HepG2 (cell line): ENCODE results near the gene GSS. TPM values are rescaled to one million over a fixed set of nuclear protein-coding genes. Genes with fewer than 3 reads are reported as not detected.

Experiments used
- HMGXB4 ChIP-seq, 2 experiments: sonication (generic) in 1 of 2; formaldehyde crosslinking in 1 of 2; IDR thresholded peaks; 2 replicates each; pipeline versions ENCODE4 v1.4.0 to v1.6.1; 2018 to 2020; ENCODE audit warnings: missing genetic modification reagents in 2 of 2, borderline replicate concordance in 1 of 2, low read depth in 1 of 2, mild to moderate bottlenecking in 1 of 2, missing biosample characterization in 1 of 2
- RARG ChIP-seq: sonication (generic); formaldehyde crosslinking; IDR thresholded peaks from 2 replicates; pipeline ENCODE4 v1.4.0; 2020; ENCODE audit warnings: low read depth, mild to moderate bottlenecking, missing genetic modification reagents
- SKI ChIP-seq: fragments of 450-650 bp; IDR thresholded peaks from one replicate; pipeline ENCODE4 v1.6.1; 2018; ENCODE audit warnings: mild to moderate bottlenecking; ENCODE audit not compliant: partially characterized antibody
- THRA ChIP-seq: sonication (generic); formaldehyde crosslinking; IDR thresholded peaks from 2 replicates; pipeline ENCODE4 v1.4.0; 2020; ENCODE audit warnings: missing genetic modification reagents, borderline replicate concordance
- ZHX2 ChIP-seq, 2 experiments: sonication (generic) in 1 of 2; formaldehyde crosslinking in 1 of 2; IDR thresholded peaks; 2 replicates each; pipeline versions ENCODE4 v1.6.1 to v1.9.0; 2014 to 2022; ENCODE audit warnings: antibody characterized with exemption in 1 of 2, borderline replicate concordance in 1 of 2, inconsistent platforms in 1 of 2, low read depth in 1 of 2, missing genetic modification reagents in 1 of 2
- ZNF563 ChIP-seq: sonication (generic); formaldehyde crosslinking; IDR thresholded peaks from 2 replicates; pipeline ENCODE4 v1.8.0; 2022; ENCODE audit warnings: mild to moderate bottlenecking, moderate library complexity, missing genetic modification reagents
- ZNF607 ChIP-seq: sonication (generic); formaldehyde crosslinking; IDR thresholded peaks from 2 replicates; pipeline ENCODE4 v1.5.1; 2020; ENCODE audit warnings: missing genetic modification reagents, mild to moderate bottlenecking, borderline replicate concordance
- polyA plus RNA-seq, 8 experiments: library from polyadenylated mRNA; depleted of rRNA in 3 of 8; stranded (reverse) in 7 of 8; unstranded in 1 of 8; fragments of >200 nt; fragmentation: Illumina TruSeq in 4 of 8; extraction: Trizol in 4 of 8; gene quantifications; 2 replicates each; pipeline versions ENCODE4 v1.2.1 to v1.2.3, GENCODE V29; 2011 to 2016; ENCODE audit warnings: low read depth in 4 of 8, missing spikeins in 1 of 8, mixed read lengths in 1 of 8; ENCODE audit not compliant: insufficient read depth in 1 of 8
- total RNA-seq, 5 experiments: library from RNA; depleted of rRNA; stranded (reverse); fragments of >200 nt; fragmentation: Illumina TruSeq; extraction: Trizol; gene quantifications; 2 replicates each; pipeline ENCODE4 v1.2.3, GENCODE V29; 2016; ENCODE audit warnings: low read depth in 1 of 5

The GSS gene
- total and polyA plus RNA-seq, 2 of the 13 experiments (the other 11 are each of a cell fraction or from before 2014, with no cell fraction given), result 80.1 to 102 TPM

GRCh38 chr20:34955231-34956040, at the start of gene GSS, which contains the start of gene MYH7B (continued):
- peak; percentile 73 for TF ChIP-seq THRA (CRISPR knock-in tag)
- peak; percentile 70; the same call in 1 of the 2 replicates for TF ChIP-seq ZHX2 (IDR thresholded peaks at IDR 0.05; ENCODE audit: low read depth)
- TF ChIP-seq ZHX2 (CRISPR knock-in tag; IDR thresholded peaks at IDR 0.05; ENCODE audit: borderline replicate concordance), result no peak; the same call in 1 of the 2 replicates
- peak; percentile 73; the same call in 1 of the 2 replicates for TF ChIP-seq ZNF607 (CRISPR knock-in tag)
- TF ChIP-seq HMGXB4 (CRISPR knock-in tag; IDR thresholded peaks at IDR 0.05; ENCODE audit: borderline replicate concordance in 1 of 2, low read depth in 1 of 2), result peak; percentile 98 to 100
- peak; percentile 92 for TF ChIP-seq RARG (CRISPR knock-in tag)
- peak; percentile 86 for TF ChIP-seq SKI
- TF ChIP-seq ZNF563 (CRISPR knock-in tag), result peak; percentile 90
